Measurements from ENCODE around the gene CCDC97.
A peak's percentile ranks its signal among the peaks of the same experiment; 100 is the strongest.

Gene CCDC97

DNA sequence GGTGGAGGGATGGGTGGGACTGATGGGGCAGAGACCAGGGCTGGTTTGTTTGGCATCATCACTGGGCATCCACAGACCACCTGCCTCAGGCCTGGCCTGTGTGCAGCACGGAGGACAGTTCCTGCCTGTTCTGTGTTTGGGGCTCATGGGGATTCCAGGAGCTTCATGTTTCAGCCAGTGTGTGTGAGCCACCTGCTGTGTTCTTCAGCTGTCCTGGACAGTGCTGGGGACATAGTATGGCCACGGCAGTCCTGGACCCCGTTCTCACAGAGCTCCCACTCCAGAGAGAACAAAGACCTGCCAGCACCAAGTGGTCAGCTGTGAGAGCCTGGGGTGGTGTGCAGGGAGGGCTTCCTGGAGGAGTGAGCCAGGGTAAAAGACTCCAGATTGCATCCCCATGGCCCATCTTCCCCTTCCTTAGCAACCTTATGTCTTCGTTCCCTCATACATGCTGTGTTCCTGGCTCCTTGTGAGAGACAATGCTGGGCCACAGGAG lies 2.0 kb upstream of the CCDC97 start:
- Histone ChIP-seq H3K27ac (peak overlapping the region; percentile 95), H3K36me3 (ENCODE audit: insufficient read depth) (peaks cover 8% of the 10 kb centered on the region; the same call in 1 of the 2 replicates)

DNA sequence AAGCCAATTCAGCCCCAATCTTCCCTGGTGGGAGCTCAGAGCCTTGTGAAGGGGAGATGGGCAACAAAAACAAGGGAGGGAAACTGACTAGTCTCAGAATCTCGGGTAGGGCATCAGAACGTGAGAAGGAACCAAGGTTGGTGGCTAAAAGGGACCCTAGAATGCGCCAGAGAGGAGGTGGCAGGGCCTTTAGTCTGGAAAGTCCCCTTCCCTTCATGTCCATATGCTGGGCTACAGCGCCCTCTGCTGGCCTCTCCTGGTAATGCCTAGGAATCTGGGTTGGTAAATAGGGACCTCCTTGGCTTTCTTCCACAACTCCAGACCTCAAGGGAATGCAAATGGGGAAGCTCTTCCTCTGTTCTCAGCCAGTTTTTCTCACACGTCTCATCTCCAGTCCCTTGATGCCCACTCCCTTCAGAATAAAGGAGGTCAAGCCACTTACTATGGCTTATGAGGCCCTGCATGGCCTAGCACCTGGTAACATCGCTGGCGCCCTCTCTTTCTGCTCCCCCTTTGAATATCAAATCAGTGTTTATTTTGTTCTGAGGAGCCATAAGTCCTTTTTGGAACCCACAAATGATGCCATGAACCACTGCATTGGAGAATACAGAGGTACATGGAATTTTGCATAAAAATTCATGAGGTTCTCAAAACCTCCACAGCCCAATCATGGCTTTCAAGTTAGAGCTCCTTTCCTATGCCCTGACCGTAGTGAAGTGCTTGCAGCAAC lies 1.4 kb upstream of the CCDC97 start:
- H3K79me2 ChIP-seq (ENCODE audit: insufficient read depth, low read depth) = peaks cover 24% of the 10 kb centered on the region
- peak overlapping the region; percentile 79; the same call in 1 of the 2 replicates for H3K4me2 ChIP-seq
- TF ChIP-seq, protein P1, sequence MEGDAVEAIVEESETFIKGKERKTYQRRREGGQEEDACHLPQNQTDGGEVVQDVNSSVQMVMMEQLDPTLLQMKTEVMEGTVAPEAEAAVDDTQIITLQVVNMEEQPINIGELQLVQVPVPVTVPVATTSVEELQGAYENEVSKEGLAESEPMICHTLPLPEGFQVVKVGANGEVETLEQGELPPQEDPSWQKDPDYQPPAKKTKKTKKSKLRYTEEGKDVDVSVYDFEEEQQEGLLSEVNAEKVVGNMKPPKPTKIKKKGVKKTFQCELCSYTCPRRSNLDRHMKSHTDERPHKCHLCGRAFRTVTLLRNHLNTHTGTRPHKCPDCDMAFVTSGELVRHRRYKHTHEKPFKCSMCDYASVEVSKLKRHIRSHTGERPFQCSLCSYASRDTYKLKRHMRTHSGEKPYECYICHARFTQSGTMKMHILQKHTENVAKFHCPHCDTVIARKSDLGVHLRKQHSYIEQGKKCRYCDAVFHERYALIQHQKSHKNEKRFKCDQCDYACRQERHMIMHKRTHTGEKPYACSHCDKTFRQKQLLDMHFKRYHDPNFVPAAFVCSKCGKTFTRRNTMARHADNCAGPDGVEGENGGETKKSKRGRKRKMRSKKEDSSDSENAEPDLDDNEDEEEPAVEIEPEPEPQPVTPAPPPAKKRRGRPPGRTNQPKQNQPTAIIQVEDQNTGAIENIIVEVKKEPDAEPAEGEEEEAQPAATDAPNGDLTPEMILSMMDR (conservative IDR thresholded peaks at IDR 0.05; ENCODE audit: low read depth, low read length) = peak; percentile 98
- H3K9ac ChIP-seq = peak overlapping the region; percentile 58
- no peak overlapping the region for H2AFZ ChIP-seq (ENCODE audit: low read depth)
- H3K4me3 ChIP-seq (IDR thresholded peaks at IDR 0.05; ENCODE audit: insufficient read depth, low read depth, low read length) = no peak overlapping the region
- H3K27ac ChIP-seq = peak overlapping the region; percentile 95
- H3K4me1 ChIP-seq (ENCODE audit: low read depth, poor library complexity, severe bottlenecking) = peaks cover 52% of the 10 kb centered on the region
- H4K20me1 ChIP-seq (ENCODE audit: insufficient read depth) = no peaks in the 10 kb centered on the region
- peaks cover 8% of the 10 kb centered on the region; the same call in 1 of the 2 replicates for H3K36me3 ChIP-seq (ENCODE audit: insufficient read depth)
- no peaks in the 10 kb centered on the region for H3K27me3 ChIP-seq (ENCODE audit: insufficient read depth, low read depth)

More for the DNA sequence above, 2.0 kb upstream of the CCDC97 start:
- H2AFZ ChIP-seq (ENCODE audit: low read depth) = no peak overlapping the region
- H3K4me2 ChIP-seq = peak overlapping the region; percentile 79; the same call in 1 of the 2 replicates
- TF ChIP-seq, protein P1 (conservative IDR thresholded peaks at IDR 0.05; ENCODE audit: low read depth, low read length) = no peak
- H4K20me1 ChIP-seq (ENCODE audit: insufficient read depth) = no peaks in the 10 kb centered on the region
- peaks cover 52% of the 10 kb centered on the region for H3K4me1 ChIP-seq (ENCODE audit: low read depth, poor library complexity, severe bottlenecking)
- H3K79me2 ChIP-seq (ENCODE audit: insufficient read depth, low read depth) = peaks cover 24% of the 10 kb centered on the region
- no peaks in the 10 kb centered on the region for H3K27me3 ChIP-seq (ENCODE audit: insufficient read depth, low read depth)
- peak overlapping the region; percentile 58 for H3K9ac ChIP-seq
- H3K4me3 ChIP-seq (IDR thresholded peaks at IDR 0.05; ENCODE audit: insufficient read depth, low read depth, low read length) = no peak overlapping the region

DNA sequence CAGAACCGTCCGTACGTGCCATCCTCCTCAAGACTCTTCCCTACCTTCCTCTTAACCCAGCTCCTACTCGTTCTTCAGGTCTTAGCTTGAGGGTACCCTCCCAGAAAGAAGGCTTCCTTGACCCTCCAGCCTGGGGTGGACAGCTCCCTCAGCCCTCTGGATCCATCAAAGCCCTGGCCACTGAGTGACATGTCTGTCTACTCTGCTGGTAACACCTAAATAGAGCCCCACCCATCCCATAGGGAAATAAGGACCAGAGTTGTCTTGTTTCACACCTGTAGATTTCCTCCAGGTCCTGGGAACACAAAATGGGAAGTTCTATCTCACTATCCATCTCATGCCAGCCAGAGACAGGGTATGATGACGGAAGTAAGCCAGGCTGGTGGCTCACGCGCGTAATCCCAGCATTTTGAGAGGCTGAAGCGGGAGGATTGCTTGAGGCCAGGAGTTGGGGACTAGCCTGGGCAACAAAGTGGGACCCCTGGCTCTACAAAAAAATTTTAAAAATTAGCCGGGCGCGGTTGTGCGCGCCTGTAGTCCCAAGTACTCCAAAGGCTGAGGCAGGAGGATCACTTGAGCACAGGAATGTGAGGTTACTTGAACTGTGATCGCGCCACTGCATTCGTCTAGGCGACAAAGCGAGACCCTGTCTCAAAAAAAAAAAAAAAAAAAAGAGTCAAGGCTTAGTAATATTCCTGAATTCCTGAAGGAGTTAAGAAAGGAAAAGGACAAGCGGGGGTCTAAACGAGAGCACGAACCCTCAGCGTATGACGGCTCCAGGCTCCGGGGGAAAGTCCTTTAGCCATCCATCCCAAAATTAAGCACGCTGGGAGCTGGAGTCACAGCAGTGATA lies 566 bp upstream of the CCDC97 start:
- no peaks in the 10 kb centered on the region for H3K27me3 ChIP-seq (ENCODE audit: insufficient read depth, low read depth)
- H3K79me2 ChIP-seq (ENCODE audit: insufficient read depth, low read depth) = peaks cover 24% of the 10 kb centered on the region
- peaks cover 51% of the 10 kb centered on the region for H3K4me1 ChIP-seq (ENCODE audit: low read depth, poor library complexity, severe bottlenecking)
- peak overlapping the region; percentile 66 for H3K4me2 ChIP-seq
- peak overlapping the region; percentile 90 for H3K9ac ChIP-seq
- H3K4me3 ChIP-seq (IDR thresholded peaks at IDR 0.05; ENCODE audit: insufficient read depth, low read depth, low read length) = no peak overlapping the region
- no peaks in the 10 kb centered on the region for H4K20me1 ChIP-seq (ENCODE audit: insufficient read depth)
- TF ChIP-seq, protein P1 (conservative IDR thresholded peaks at IDR 0.05; ENCODE audit: low read depth, low read length) = no peak
- H3K27ac ChIP-seq = peak overlapping the region; percentile 95
- H3K36me3 ChIP-seq (ENCODE audit: insufficient read depth) = no peaks in the 10 kb centered on the region; the same call in 1 of the 2 replicates
- peak overlapping the region; percentile 70 for H2AFZ ChIP-seq (ENCODE audit: low read depth)

DNA sequence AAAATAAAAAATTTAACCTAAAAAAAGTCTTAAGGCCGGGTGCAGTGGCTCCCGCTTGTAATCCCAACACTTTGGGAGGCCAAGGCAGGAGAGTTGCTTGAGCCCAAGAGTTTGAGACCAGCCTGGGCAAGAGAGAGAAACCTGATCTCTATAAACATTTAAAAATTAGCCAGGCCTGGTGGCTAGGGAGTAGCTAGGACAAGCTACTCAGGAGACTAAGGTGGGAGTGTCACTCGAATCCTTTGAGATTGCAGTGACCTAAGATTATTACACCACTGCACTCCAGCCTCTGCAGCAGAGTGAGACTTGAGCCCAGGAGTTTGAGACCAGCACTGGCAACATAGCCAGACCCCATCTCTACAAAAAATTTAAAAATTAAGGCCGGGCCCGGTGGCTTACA lies 1.1 kb downstream of the CCDC97 start:
- no peaks in the 10 kb centered on the region for H3K27me3 ChIP-seq (ENCODE audit: insufficient read depth, low read depth)

More for the DNA sequence above, 1.1 kb downstream of the CCDC97 start:
- H2AFZ ChIP-seq (ENCODE audit: low read depth) = no peak overlapping the region; the same call in 1 of the 2 replicates
- peak overlapping the region; percentile 90; the same call in 1 of the 2 replicates for H3K9ac ChIP-seq
- peak overlapping the region; percentile 95 for H3K27ac ChIP-seq
- H3K4me1 ChIP-seq (ENCODE audit: low read depth, poor library complexity, severe bottlenecking) = peaks cover 44% of the 10 kb centered on the region
- TF ChIP-seq, protein P1 (conservative IDR thresholded peaks at IDR 0.05; ENCODE audit: low read depth, low read length) = no peak
- peak overlapping the region; percentile 38 for H3K4me3 ChIP-seq (IDR thresholded peaks at IDR 0.05; ENCODE audit: insufficient read depth, low read depth, low read length)
- peaks cover 38% of the 10 kb centered on the region for H3K79me2 ChIP-seq (ENCODE audit: insufficient read depth, low read depth)
- H3K36me3 ChIP-seq (ENCODE audit: insufficient read depth) = no peaks in the 10 kb centered on the region; the same call in 1 of the 2 replicates
- H4K20me1 ChIP-seq (ENCODE audit: insufficient read depth) = no peaks in the 10 kb centered on the region
- peak overlapping the region; percentile 89 for H3K4me2 ChIP-seq
